ENCODE results near the gene PFN4. TPM values are rescaled to one million over a fixed set of nuclear protein-coding genes. Genes with fewer than 3 reads are reported as not detected.
"Not testable (repeated sequence)": the region's sequence is repeated elsewhere in the genome, so short reads cannot be mapped to it uniquely, and the experiment has no call there.

The PFN4 gene
- total and polyA plus RNA-seq, 12 donors: 0.28 to 2.3 (median 0.78) TPM; not detected in 2

GRCh38 chr2:24158131-24158530, 35.0 kb upstream of the PFN4 start:
- ATAC-seq: no peak
- no peak for DNase-seq
- Histone ChIP-seq H3K27me3 (no peaks in the 10 kb centered on the region), H3K36me3 (peaks cover 0 to 53% (median 6%) of the 10 kb centered on the region in 9 donors), H3K9me3 (peaks cover 0 to 9% (median 0%) of the 10 kb centered on the region in 11 donors), H3K4me1 (no peaks in the 10 kb centered on the region), H3K27ac (no peak overlapping the region), H3K4me3 (no peak overlapping the region)
- intact Hi-C loops (cut with DNase I): no loop called here
- no peak for TF ChIP-seq CTCF (IDR thresholded peaks at IDR 0.05)
- WGBS, 2 donors: 83 to 88% methylated on average over 5 of the region's 5 CpGs

- no peak for DNase-seq
- no peak for TF ChIP-seq CTCF (IDR thresholded peaks at IDR 0.05)
- Histone ChIP-seq H3K4me1 (no peaks in the 10 kb centered on the region), H3K9me3 (peaks cover 0 to 2% (median 0%) of the 10 kb centered on the region in 11 donors), H3K27me3 (no peaks in the 10 kb centered on the region), H3K4me3 (no peak overlapping the region), H3K36me3 (peaks cover 0 to 69% (median 7%) of the 10 kb centered on the region in 9 donors), H3K27ac (no peak overlapping the region)
- 89 to 96% methylated on average over 4 of the region's 4 CpGs for WGBS, 2 donors
- no peak for ATAC-seq
- intact Hi-C loops (cut with DNase I): no loop called here
These were observed 30.3 kb upstream of the PFN4 start for GRCh38 chr2:24153478-24153877.

GRCh38 chr2:24152413-24153197, 29.5 kb upstream of the PFN4 start:
- Histone ChIP-seq H3K36me3 (peaks cover 0 to 71% (median 12%) of the 10 kb centered on the region in 9 donors), H3K9me3 (peaks cover 0 to 11% (median 4%) of the 10 kb centered on the region in 11 donors), H3K27ac (no peak overlapping the region), H3K4me3 (no peak overlapping the region), H3K27me3 (no peaks in the 10 kb centered on the region), H3K4me1 (no peaks in the 10 kb centered on the region)
- DNase-seq (no peak), ATAC-seq (no peak)
- no peak for TF ChIP-seq CTCF (IDR thresholded peaks at IDR 0.05)
- WGBS, 2 donors: 95% methylated on average over 5 of the region's 5 CpGs
- intact Hi-C loops (cut with DNase I): no loop called here

- intact Hi-C loops (cut with DNase I): no loop called here
- no peaks in the 10 kb centered on the region for H3K4me1 ChIP-seq
- H3K9me3 ChIP-seq: peaks cover 0 to 22% (median 10%) of the 10 kb centered on the region in 11 donors
- H3K4me3 ChIP-seq: no peak overlapping the region
- DNase-seq: no peak
- no peak for ATAC-seq
- TF ChIP-seq CTCF (IDR thresholded peaks at IDR 0.05): no peak
- H3K27ac ChIP-seq: no peak overlapping the region
- peaks cover 0 to 77% (median 15%) of the 10 kb centered on the region in 9 donors for H3K36me3 ChIP-seq
- no peaks in the 10 kb centered on the region for H3K27me3 ChIP-seq
These were observed 24.2 kb upstream of the PFN4 start for GRCh38 chr2:24147364-24147763.

GRCh38 chr2:24140305-24140704, 17.2 kb upstream of the PFN4 start:
- H3K36me3 ChIP-seq: peaks cover 0 to 64% (median 3%) of the 10 kb centered on the region in 9 donors
- 96 to 97% methylated on average over 5 of the region's 5 CpGs for WGBS, 2 donors
- DNase-seq; intact Hi-C loops (cut with DNase I); H3K4me3 ChIP-seq; H3K27ac ChIP-seq; H3K27me3 ChIP-seq; H3K4me1 ChIP-seq; H3K9me3 ChIP-seq; ATAC-seq: not testable (repeated sequence)

Data from heart right ventricle (tissue), 16 donors.